ENCODE data around the gene UBAP1L.
"Not testable (repeated sequence)": the region's sequence is repeated elsewhere in the genome, so short reads cannot be mapped to it uniquely, and the experiment has no call there.

Gene UBAP1L

GRCh38 chr15:65044218-65044617, 70.8 kb downstream of the UBAP1L start:
- not testable (repeated sequence) for DNase-seq (ENCODE audit: low spot score)

DNA sequence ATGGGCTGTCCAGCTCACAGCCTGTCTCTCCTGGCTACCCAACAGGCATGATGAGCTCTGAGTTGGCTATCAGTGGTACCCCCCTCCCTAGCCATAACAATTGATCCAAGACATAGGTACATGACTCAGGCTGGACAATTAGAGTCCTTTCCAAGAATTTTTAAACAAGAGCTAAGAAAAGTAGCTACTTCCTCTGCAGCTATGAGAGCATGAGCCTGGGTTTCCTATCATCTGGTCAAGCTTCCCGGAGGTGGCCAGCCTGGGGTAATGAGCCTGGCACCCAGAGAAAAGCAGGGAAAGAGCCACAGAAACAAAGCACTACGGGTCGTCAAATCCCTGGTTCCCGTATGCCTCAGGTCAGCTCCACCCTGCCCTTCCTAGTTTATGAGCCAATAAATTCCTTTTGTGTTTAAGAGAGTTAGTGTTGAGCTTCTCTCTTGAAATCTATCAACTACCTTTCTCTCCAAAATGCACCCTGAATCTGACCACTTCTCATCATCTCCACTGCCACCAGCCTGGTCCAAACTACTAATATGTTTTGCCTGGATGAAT, 72.1 kb downstream of the UBAP1L start:
- no peak for DNase-seq (ENCODE audit: low spot score)

Measured in HuH-7.5 (cell line).